Measurements from ENCODE around the gene NUPR2.
"Not testable (repeated sequence)": the region's sequence is repeated elsewhere in the genome, so short reads cannot be mapped to it uniquely, and the experiment has no call there.

NUPR2 gene

DNA sequence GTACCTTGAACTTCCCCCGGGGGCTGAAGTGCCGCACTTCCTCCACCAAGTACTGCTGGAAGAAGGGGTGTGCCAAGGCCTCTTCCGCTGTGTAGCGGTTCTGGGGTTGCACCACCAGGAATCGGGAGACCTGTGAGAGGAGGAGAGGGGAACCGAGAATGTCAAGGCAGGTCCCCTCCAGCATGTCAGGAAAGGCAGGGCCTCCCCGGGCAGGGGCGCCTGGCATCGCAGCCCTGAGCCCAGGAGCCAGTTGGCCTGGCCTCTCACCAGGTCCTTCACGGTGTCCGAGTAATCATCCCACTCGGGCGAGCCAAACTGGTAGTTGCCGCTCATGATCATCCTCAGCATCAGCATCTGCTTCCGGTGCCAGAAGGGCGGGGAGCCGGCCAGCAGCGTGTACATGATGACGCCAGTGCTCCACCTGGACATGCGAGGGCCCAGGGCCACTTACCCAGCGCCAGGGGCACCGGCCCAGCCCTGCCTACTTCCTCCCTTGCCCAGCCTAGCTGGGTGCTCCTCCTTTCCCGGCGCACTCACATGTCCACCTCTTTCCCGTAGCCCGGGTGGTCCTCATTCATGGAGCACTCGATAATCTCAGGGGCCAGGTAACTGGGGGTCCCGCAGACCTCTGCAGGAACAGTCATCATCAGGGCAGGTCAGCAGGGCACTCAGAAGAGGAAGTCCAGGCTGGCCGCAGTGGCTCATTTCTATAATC is 34.4 kb downstream of the NUPR2 start:
- Histone ChIP-seq H3K9me3 (ENCODE audit: control insufficient read depth, insufficient read depth, low read length) (no peaks in the 10 kb centered on the region), H3K4me3 (ENCODE audit: low read depth, low read length) (no peak overlapping the region), H3K36me3 (ENCODE audit: control insufficient read depth, insufficient read depth, low read length) (peaks cover 16% of the 10 kb centered on the region), H3K9ac (ENCODE audit: low read depth, low read length) (no peak overlapping the region), H3K27me3 (ENCODE audit: control insufficient read depth, insufficient read depth, low read length) (no peaks in the 10 kb centered on the region), H3K4me1 (ENCODE audit: control insufficient read depth, insufficient read depth, low read length) (no peaks in the 10 kb centered on the region)

DNA sequence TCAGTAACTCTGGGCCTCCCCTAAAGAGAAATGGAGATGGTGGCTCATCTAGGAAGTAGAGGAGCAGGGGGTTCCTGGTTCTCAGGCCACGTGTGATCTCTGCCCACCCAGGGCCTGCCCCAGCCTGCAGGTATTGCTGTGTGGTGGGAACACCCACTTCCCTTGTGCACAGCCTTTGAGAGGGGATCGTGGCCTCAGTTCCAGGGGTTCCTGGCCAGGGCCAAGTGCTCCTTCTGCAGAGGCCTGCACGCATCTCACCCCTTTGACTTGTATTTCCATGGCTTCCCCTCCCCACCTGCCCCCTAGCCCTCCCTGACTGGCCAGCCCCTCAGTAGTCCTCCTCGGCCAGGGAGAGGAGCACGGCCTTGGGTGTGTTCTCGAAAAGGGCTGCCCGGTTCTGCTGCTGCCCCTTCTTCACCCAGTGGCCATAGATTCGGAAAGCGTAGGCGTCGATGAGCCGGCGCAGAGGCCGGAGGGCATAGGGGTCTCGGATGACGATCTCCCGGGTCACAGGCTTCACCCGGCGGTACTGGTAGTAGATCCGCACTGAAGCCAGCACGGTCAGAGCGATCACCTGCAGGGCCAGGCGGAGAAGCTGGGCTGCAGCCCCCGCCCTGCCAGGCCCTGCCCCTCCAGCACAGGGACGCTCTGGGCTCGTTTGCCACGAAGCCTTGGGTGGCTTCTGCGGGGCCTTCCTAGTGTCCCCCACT is 35.3 kb downstream of the NUPR2 start:
- H3K9me3 ChIP-seq (ENCODE audit: control insufficient read depth, insufficient read depth, low read length); H3K9ac ChIP-seq (ENCODE audit: low read depth, low read length); H3K27me3 ChIP-seq (ENCODE audit: control insufficient read depth, insufficient read depth, low read length); H3K4me1 ChIP-seq (ENCODE audit: control insufficient read depth, insufficient read depth, low read length); H3K4me3 ChIP-seq (ENCODE audit: low read depth, low read length): not testable (repeated sequence)
- peaks cover 16% of the 10 kb centered on the region for H3K36me3 ChIP-seq (ENCODE audit: control insufficient read depth, insufficient read depth, low read length)

DNA sequence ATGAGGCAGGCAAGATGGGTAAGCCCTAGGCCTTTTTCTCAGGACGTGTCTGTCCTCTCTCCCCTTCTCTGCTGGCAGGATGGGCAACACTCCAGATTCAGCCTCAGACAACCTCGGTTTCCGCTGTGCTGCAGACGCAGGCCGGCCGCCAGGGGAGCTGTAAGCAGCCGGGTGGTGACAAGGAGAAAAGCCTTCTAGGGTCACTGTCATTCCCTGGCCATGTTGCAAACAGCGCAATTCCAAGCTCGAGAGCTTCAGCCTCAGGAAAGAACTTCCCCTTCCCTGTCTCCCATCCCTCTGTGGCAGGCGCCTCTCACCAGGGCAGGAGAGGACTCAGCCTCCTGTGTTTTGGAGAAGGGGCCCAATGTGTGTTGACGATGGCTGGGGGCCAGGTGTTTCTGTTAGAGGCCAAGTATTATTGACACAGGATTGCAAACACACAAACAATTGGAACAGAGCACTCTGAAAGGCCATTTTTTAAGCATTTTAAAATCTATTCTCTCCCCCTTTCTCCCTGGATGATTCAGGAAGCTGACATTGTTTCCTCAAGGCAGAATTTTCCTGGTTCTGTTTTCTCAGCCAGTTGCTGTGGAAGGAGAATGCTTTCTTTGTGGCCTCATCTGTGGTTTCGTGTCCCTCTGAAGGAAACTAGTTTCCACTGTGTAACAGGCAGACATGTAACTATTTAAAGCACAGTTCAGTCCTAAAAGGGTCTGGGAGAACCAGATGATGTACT is 36.6 kb downstream of the NUPR2 start:
- no peaks in the 10 kb centered on the region for H3K4me1 ChIP-seq (ENCODE audit: control insufficient read depth, insufficient read depth, low read length)
- peaks cover 16% of the 10 kb centered on the region for H3K36me3 ChIP-seq (ENCODE audit: control insufficient read depth, insufficient read depth, low read length)
- H3K27me3 ChIP-seq (ENCODE audit: control insufficient read depth, insufficient read depth, low read length): no peaks in the 10 kb centered on the region
- no peak overlapping the region for H3K9ac ChIP-seq (ENCODE audit: low read depth, low read length)
- no peaks in the 10 kb centered on the region for H3K9me3 ChIP-seq (ENCODE audit: control insufficient read depth, insufficient read depth, low read length)
- H3K4me3 ChIP-seq (ENCODE audit: low read depth, low read length): no peak overlapping the region

DNA sequence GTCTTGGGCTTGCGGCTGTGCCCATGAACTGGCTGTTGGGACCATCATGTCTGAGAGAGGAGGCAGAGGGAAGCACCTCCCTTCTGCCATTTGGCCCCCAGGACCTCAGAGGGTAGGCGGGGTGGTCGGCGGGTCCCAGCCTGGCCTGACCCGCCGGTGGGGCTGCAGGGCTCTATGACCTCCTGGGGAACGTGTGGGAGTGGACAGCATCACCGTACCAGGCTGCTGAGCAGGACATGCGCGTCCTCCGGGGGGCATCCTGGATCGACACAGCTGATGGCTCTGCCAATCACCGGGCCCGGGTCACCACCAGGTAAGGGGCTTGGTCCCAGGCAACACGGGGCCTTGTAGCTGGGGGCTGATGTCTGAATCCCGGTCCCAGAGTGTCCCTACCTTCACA is 38.0 kb downstream of the NUPR2 start:
- H3K36me3 ChIP-seq (ENCODE audit: control insufficient read depth, insufficient read depth, low read length): peaks cover 16% of the 10 kb centered on the region
- no peaks in the 10 kb centered on the region for H3K9me3 ChIP-seq (ENCODE audit: control insufficient read depth, insufficient read depth, low read length)
- H3K9ac ChIP-seq (ENCODE audit: low read depth, low read length): no peak overlapping the region
- no peaks in the 10 kb centered on the region for H3K27me3 ChIP-seq (ENCODE audit: control insufficient read depth, insufficient read depth, low read length)
- H3K4me3 ChIP-seq (ENCODE audit: low read depth, low read length): no peak overlapping the region
- no peaks in the 10 kb centered on the region for H3K4me1 ChIP-seq (ENCODE audit: control insufficient read depth, insufficient read depth, low read length)

DNA sequence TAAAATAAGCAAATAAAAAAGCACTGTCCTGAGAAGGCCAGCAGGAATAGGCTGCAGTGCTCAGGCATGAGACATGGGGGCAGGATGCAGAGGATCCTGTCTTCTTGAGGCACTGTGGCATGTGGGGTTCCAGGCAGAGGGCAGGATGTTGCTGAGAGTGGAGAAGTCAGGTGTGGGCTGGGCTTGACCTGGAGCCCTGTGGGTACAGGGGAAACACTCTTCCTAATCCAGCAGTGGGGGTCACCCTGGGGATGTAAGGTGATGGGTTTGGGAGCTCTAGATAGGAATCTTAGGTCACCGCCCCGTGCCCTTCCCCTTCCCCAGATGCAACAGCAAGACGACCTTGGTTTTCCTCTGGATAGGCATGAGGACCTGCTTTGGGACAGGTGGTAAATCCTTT is 38.5 kb downstream of the NUPR2 start:
- no peaks in the 10 kb centered on the region for H3K9me3 ChIP-seq (ENCODE audit: control insufficient read depth, insufficient read depth, low read length)
- no peaks in the 10 kb centered on the region for H3K4me1 ChIP-seq (ENCODE audit: control insufficient read depth, insufficient read depth, low read length)
- H3K36me3 ChIP-seq (ENCODE audit: control insufficient read depth, insufficient read depth, low read length): peaks cover 21% of the 10 kb centered on the region
- no peak overlapping the region for H3K4me3 ChIP-seq (ENCODE audit: low read depth, low read length)
- H3K27me3 ChIP-seq (ENCODE audit: control insufficient read depth, insufficient read depth, low read length): no peaks in the 10 kb centered on the region
- no peak overlapping the region for H3K9ac ChIP-seq (ENCODE audit: low read depth, low read length)

DNA sequence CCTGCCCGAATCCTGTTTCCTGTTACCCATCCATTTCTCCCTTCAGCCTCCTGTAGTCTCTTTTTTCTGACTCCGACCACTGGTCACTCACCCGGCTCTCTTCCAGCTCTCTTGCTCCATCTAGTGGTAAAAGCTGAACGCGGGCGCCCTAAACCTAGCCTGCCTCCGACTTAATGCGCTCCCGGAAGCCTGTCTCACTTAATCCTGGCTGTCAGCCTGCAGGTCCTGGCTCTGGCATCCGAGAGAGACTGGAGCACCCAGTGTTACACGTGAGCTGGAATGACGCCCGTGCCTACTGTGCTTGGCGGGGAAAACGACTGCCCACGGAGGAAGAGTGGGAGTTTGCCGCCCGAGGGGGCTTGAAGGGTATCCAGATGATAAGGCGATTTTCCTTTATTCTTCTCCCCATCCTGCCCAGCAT is 41.8 kb downstream of the NUPR2 start:
- H3K9me3 ChIP-seq (ENCODE audit: control insufficient read depth, insufficient read depth, low read length): no peaks in the 10 kb centered on the region
- H3K4me1 ChIP-seq (ENCODE audit: control insufficient read depth, insufficient read depth, low read length): no peaks in the 10 kb centered on the region
- H3K9ac ChIP-seq (ENCODE audit: low read depth, low read length): no peak overlapping the region
- H3K27me3 ChIP-seq (ENCODE audit: control insufficient read depth, insufficient read depth, low read length): no peaks in the 10 kb centered on the region
- peaks cover 24% of the 10 kb centered on the region for H3K36me3 ChIP-seq (ENCODE audit: control insufficient read depth, insufficient read depth, low read length)
- H3K4me3 ChIP-seq (ENCODE audit: low read depth, low read length): no peak overlapping the region

DNA sequence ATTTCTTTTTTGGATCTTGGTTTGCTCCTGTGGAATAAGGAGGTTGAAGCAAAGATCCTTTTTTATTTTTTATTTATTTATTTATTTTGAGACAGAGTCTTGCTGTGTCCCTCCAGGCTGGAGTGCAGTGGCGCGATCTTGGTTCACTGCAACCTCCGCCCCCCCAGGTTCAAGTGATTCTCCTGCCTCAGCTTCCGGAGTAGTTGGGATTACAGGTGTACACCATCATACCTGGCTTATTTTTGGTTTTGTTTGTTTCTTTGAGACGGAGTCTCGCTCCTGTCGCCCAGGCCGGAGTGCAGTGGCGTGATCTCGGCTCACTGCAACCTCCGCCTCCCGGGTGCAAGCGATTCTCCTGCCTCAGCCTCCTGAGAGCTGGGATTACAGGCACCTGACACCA is 49.8 kb downstream of the NUPR2 start:
- H3K9ac ChIP-seq (ENCODE audit: low read depth, low read length); H3K9me3 ChIP-seq (ENCODE audit: control insufficient read depth, insufficient read depth, low read length); H3K27me3 ChIP-seq (ENCODE audit: control insufficient read depth, insufficient read depth, low read length); H3K4me3 ChIP-seq (ENCODE audit: low read depth, low read length); H3K4me1 ChIP-seq (ENCODE audit: control insufficient read depth, insufficient read depth, low read length); H3K36me3 ChIP-seq (ENCODE audit: control insufficient read depth, insufficient read depth, low read length): not testable (repeated sequence)

All from iPS-15b (cell line).